ENCODE data around the gene MGST1.

Gene MGST1

GRCh38 chr12:16347391-16348298 is at the start of gene MGST1:
MGST1 (plus strand) TSS chr12:16347645; CDS start chr12:16354253, 6,608 bp downstream.
- FAIRE-seq, result no peak

GRCh38 chr12:16299403-16299802 is 48.0 kb upstream of the MGST1 start:
- no peak for FAIRE-seq

GRCh38 chr12:16300122-16300521 is 47.3 kb upstream of the MGST1 start:
- FAIRE-seq, result no peak

- no peak for FAIRE-seq
Observed at GRCh38 chr12:16300736-16301135, 46.7 kb upstream of the MGST1 start.

GRCh38 chr12:16303939-16304338 is 43.5 kb upstream of the MGST1 start:
- FAIRE-seq, result no peak

GRCh38 chr12:16307856-16308475 is 39.5 kb upstream of the MGST1 start:
- FAIRE-seq, result no peak

GRCh38 chr12:16310934-16311333 is 36.5 kb upstream of the MGST1 start:
- FAIRE-seq, result no peak

- FAIRE-seq, result no peak
Observed at GRCh38 chr12:16323010-16323409, 24.4 kb upstream of the MGST1 start.

- no peak for FAIRE-seq
Observed at GRCh38 chr12:16323638-16324037, 23.8 kb upstream of the MGST1 start.

- no peak for FAIRE-seq
Observed at GRCh38 chr12:16324272-16324671, 23.2 kb upstream of the MGST1 start.

GRCh38 chr12:16324772-16325171 is 22.7 kb upstream of the MGST1 start:
- FAIRE-seq, result no peak

- no peak for FAIRE-seq
Observed at GRCh38 chr12:16325426-16325825, 22.0 kb upstream of the MGST1 start.

- no peak for FAIRE-seq
Observed at GRCh38 chr12:16327963-16328362, 19.5 kb upstream of the MGST1 start.

GRCh38 chr12:16329594-16329993 is 17.9 kb upstream of the MGST1 start:
- FAIRE-seq, result no peak

GRCh38 chr12:16330560-16330959 is 16.9 kb upstream of the MGST1 start:
- no peak for FAIRE-seq

- no peak for FAIRE-seq
Observed at GRCh38 chr12:16331998-16332397, 15.4 kb upstream of the MGST1 start.

- peak; percentile 24 for FAIRE-seq
Observed at GRCh38 chr12:16335838-16336237, 11.6 kb upstream of the MGST1 start.

- FAIRE-seq, result peak; percentile 43
Observed at GRCh38 chr12:16344269-16344668, 3.2 kb upstream of the MGST1 start.

- FAIRE-seq, result no peak
Observed at GRCh38 chr12:16345105-16345504, 2.3 kb upstream of the MGST1 start.

- FAIRE-seq, result no peak
Observed at GRCh38 chr12:16346958-16347357, 487 bp upstream of the MGST1 start.

GRCh38 chr12:16348435-16349130 is 1.1 kb downstream of the MGST1 start:
- no peak for FAIRE-seq

- no peak for FAIRE-seq
Observed at GRCh38 chr12:16349131-16349460, 1.7 kb downstream of the MGST1 start.

GRCh38 chr12:16350682-16351081 is 3.2 kb downstream of the MGST1 start:
- no peak for FAIRE-seq

- no peak for FAIRE-seq
Observed at GRCh38 chr12:16352481-16352880, 5.0 kb downstream of the MGST1 start.
